Ishikawa (cell line): ENCODE data around the gene RBM4.

Source experiments
- CEBPB ChIP-seq: IDR thresholded peaks from 2 replicates; pipeline ENCODE4 v1.6.1; 2012
- CREB1 ChIP-seq: IDR thresholded peaks from 2 replicates; pipeline ENCODE4 v1.6.1; 2012; ENCODE audit warnings: low read depth
- EGR1 ChIP-seq: IDR thresholded peaks from 2 replicates; pipeline ENCODE4 v1.6.1; 2012
- EP300 ChIP-seq: IDR thresholded peaks from 2 replicates; pipeline ENCODE4 v1.6.1; 2012; ENCODE audit warnings: borderline replicate concordance
- FOXM1 ChIP-seq: IDR thresholded peaks from 2 replicates; pipeline ENCODE4 v1.6.1; 2012; ENCODE audit warnings: low read depth, borderline replicate concordance
- NFIC ChIP-seq: IDR thresholded peaks from 2 replicates; pipeline ENCODE4 v1.6.1; 2012
- RAD21 ChIP-seq: IDR thresholded peaks from 2 replicates; pipeline ENCODE4 v1.6.1; 2012; ENCODE audit warnings: low read depth
- TAF1 ChIP-seq: IDR thresholded peaks from 2 replicates; pipeline ENCODE4 v1.6.1; 2012; ENCODE audit warnings: low read depth, mild to moderate bottlenecking
- TEAD4 ChIP-seq: IDR thresholded peaks from 2 replicates; pipeline ENCODE4 v1.6.1; 2012
- YY1 ChIP-seq: IDR thresholded peaks from 2 replicates; pipeline ENCODE4 v1.6.1; 2012; ENCODE audit warnings: low read depth
- ZBTB7A ChIP-seq: IDR thresholded peaks from 2 replicates; pipeline ENCODE4 v1.6.1; 2012; ENCODE audit warnings: low read depth
- TF ChIP-seq, protein P1 (sequence below): IDR thresholded peaks from 2 replicates; pipeline ENCODE4 v1.6.1; 2012
- TF ChIP-seq, protein P2 (sequence below): IDR thresholded peaks from 2 replicates; pipeline ENCODE4 v1.6.1; 2012
- TF ChIP-seq, protein P3 (sequence below): IDR thresholded peaks from 2 replicates; pipeline ENCODE4 v1.6.1; 2012; ENCODE audit warnings: low read depth, mild to moderate bottlenecking

RBM4 gene

DNA sequence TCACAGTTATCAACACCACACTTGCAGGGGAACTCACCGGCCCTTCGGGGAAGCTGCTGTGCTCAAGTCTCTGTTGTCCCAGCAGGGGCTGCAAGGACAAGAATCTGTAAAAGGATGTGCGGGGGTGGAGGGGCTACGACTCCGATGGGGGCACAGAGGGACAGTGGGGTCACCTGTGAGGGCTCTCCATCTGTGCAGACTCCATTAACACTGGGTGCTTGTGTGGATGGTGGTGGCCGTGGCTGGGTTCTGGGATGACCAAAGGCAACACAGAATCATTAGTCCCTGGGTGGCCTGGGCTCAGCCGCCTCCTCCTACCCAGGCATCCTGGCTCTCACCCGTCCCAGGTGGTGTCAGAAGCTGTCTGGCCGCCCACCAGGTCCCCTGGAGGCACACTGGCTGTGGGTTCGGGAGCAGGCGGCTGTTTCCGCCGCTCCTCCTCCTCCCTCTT is 49.4 kb downstream of the RBM4 start:
- no peak for TF ChIP-seq ZBTB7A
- TF ChIP-seq CEBPB: no peak
- no peak for TF ChIP-seq TAF1
- no peak for TF ChIP-seq RAD21
- TF ChIP-seq, protein P1, sequence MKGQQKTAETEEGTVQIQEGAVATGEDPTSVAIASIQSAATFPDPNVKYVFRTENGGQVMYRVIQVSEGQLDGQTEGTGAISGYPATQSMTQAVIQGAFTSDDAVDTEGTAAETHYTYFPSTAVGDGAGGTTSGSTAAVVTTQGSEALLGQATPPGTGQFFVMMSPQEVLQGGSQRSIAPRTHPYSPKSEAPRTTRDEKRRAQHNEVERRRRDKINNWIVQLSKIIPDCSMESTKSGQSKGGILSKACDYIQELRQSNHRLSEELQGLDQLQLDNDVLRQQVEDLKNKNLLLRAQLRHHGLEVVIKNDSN: no peak
- TF ChIP-seq EP300: no peak
- TF ChIP-seq, protein P2, sequence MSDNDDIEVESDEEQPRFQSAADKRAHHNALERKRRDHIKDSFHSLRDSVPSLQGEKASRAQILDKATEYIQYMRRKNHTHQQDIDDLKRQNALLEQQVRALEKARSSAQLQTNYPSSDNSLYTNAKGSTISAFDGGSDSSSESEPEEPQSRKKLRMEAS: no peak
- TF ChIP-seq NFIC: no peak
- TF ChIP-seq TEAD4: no peak
- TF ChIP-seq YY1: no peak
- no peak for TF ChIP-seq CREB1

DNA sequence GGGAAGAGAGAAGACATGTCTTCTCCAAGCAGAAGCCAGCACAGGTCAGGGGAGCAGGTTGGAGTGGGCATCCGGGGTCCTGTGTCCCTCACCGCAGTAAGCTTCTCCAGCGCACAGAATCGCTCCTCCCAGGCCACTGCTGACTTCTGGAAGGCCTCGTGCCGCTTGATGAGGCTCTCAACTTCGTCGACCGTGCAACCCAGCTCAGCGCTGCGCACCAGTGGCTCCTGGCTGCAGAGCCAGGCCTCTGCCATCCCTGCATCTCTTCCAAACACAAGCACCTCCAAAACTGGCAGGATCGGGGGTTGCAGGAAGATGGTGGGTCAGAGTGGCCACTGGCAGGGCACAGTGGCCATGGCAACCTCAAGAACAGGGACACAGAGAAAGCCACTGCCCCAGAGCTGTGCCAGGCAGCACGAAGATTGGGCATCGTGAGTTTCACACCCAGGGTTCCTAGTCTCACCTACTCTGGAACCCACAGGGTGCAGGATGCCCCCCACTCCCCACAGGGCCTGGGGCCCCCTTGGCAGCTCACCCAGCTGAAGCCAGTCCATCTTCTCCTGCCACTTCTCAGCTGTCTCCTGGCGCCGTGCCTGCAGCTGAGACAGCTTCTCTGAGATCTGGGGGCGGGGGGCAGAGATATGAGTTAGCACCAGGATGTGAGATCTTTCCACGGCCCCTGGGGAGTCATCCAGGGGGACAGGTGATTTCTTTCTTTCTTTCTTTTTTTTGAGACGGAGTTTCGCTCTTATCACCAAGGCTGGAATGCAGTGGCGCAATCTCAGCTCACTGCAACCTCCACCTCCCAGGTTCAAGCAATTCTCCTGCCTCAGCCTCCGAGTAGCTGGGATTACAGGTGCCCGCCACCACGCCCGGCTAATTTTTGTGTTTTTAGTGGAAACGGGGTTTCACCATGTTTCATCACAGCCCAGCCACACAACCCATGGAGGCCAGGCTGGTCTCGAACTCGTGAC is 50.3 kb downstream of the RBM4 start:
- no peak for TF ChIP-seq TEAD4

DNA sequence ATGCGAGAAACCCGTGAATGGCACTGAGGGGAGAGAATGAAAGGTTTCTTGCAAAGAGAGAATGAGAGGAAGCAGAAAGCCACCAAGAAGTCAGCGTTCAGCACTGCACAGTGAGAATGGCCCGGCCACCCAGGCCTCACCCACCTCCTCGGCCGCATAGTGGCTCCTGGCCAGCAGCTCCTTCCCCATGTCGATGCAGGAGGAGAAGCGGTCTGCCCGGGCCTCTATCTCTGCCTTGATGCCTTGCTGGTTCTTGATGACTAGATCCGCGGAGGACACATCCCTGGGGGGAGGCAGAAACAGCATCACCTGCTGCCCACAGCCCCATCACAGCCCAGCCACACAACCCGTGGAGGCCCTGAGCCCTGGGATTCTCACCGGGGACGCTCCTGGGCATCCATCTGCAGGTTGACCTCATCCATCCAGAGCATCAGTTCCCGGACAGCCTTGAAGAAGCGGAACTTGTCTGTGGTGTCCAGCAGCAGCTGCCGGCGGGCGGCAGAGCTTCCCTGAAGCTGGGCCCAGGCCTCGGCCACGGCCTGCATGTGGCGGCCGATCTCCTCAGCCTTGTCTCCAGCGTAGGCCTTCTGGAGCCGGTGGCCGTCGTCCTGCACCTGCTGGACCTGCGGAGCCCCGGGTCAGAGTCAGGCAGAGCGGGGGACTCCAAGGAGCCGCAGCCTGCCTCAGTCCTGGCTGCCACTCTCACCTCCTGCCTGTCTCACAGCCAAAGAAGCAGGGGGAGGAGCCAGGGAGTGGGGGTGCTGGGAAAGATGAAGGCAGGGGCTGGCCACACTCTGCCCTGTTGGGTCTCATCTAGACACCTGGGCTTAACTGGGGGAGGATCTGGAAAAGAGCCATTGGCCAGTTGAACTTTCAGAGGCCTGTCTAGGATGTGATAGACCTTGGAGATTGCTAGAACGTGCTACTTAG is 51.4 kb downstream of the RBM4 start:
- TF ChIP-seq NFIC (no peak), RAD21 (no peak), EP300 (no peak), TAF1 (no peak), YY1 (no peak), EGR1 (no peak), ZBTB7A (no peak), CEBPB (no peak), TEAD4 (no peak), CREB1 (no peak), FOXM1 (no peak)
- TF ChIP-seq, protein P1: no peak
- TF ChIP-seq, protein P3, sequence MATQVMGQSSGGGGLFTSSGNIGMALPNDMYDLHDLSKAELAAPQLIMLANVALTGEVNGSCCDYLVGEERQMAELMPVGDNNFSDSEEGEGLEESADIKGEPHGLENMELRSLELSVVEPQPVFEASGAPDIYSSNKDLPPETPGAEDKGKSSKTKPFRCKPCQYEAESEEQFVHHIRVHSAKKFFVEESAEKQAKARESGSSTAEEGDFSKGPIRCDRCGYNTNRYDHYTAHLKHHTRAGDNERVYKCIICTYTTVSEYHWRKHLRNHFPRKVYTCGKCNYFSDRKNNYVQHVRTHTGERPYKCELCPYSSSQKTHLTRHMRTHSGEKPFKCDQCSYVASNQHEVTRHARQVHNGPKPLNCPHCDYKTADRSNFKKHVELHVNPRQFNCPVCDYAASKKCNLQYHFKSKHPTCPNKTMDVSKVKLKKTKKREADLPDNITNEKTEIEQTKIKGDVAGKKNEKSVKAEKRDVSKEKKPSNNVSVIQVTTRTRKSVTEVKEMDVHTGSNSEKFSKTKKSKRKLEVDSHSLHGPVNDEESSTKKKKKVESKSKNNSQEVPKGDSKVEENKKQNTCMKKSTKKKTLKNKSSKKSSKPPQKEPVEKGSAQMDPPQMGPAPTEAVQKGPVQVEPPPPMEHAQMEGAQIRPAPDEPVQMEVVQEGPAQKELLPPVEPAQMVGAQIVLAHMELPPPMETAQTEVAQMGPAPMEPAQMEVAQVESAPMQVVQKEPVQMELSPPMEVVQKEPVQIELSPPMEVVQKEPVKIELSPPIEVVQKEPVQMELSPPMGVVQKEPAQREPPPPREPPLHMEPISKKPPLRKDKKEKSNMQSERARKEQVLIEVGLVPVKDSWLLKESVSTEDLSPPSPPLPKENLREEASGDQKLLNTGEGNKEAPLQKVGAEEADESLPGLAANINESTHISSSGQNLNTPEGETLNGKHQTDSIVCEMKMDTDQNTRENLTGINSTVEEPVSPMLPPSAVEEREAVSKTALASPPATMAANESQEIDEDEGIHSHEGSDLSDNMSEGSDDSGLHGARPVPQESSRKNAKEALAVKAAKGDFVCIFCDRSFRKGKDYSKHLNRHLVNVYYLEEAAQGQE: no peak
- TF ChIP-seq, protein P2: no peak

DNA sequence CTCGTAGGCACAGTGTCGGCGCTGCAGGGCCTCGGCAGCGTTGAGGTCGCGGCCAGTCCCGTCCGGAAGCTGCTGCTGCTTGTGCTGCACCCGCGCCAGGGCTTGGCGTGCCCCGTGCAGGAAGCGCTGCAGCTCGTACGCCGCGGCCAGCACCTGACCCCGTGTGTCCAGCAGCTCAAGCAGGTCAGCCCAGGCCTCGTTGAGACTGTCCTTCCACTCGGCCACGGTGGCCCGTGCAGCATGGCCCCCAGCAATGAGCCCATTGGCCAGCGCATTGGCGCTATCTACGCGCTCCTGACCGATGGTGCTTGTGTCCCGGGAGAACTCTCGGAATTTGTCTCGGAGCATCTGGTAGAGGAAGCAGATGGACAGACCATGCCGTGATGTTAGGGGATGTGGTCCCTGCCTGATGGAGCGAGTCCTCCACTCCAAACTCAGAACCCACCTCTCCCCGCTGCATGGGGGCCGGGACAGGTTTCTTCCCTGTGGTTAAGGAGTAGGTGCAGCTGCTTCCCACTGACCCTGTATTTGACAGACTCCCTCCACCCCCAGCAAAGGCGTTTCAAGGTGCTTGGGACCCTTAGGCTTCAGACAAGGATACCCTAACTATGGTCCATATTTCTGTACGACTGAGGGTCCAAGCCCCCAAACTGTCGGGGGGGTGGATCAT is 52.9 kb downstream of the RBM4 start:
- TF ChIP-seq ZBTB7A (no peak), TAF1 (no peak), NFIC (no peak), YY1 (no peak), RAD21 (no peak), CEBPB (no peak)
- TF ChIP-seq, protein P2: no peak
- TF ChIP-seq, protein P3: no peak

DNA sequence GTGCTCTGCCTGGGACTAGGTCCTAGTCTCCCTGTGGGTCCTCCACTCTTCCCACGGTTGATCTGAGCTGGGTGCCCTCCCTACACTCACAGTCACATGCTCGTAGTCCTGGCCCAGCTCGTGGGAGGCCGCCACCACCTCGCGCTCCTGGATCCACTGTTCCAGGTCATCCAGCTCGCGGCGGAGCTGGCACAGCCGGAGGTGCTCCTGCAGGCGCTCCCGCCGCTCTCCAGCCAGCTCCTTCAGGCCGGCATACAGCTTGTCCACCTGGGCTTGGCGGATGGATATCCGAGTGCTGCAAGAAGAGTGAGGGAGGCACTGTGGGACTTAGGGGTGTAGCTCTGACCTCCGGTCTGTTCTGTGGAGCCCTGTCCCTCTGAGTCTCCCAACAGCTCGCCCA is 53.9 kb downstream of the RBM4 start:
- TF ChIP-seq TEAD4 (no peak), NFIC (no peak), CREB1 (no peak), TAF1 (no peak)
